ENCODE data around the gene CD1B. TPM values are rescaled to one million over a fixed set of nuclear protein-coding genes. Genes with fewer than 3 reads are reported as not detected.
"Not testable (repeated sequence)": the region's sequence is repeated elsewhere in the genome, so short reads cannot be mapped to it uniquely, and the experiment has no call there.

The CD1B gene
- total RNA-seq, 1 donor from 2014 or later = not detected

DNA sequence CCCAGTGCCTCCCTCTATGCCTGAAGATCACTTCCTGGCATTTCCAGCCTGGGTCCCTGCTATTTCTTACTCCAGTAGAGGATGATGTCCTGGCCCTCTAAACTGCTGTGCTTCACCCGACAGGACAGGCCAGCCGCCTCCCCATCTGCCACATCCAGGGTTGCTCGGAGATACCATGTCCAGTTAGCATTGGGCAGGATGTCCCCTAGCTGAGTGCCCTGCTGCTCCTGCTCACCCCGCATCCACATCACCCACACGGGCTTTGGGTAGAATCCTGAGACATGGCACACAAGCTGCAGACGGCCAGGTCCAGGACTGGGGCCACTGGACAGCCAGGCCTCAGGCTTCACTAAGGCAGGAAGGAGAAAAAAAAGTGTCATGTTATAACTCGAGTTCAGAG, 2.0 kb downstream of the CD1B start:
- no peak for ATAC-seq
- DNase-seq (ENCODE audit: low spot score) = no peak

DNA sequence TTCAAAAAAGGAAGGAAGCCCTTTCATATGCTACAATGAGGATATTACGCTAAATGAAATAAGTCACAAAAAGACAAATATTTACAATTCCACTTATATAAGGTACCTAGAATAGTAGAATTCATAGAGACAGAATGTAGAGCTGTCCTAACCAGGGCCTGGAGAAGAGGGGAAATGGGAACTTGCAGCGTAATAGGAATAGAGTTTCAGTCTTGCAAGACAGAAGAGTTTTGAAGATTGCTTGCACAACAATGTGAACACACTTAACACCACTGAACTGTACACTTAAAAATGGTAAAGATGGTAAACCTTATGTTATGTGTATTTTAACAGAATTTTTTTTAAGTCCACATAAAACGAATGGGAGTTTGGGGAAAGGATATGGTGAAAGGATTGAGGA, 2.9 kb downstream of the CD1B start:
- DNase-seq (ENCODE audit: low spot score) (no peak), ATAC-seq (no peak)

DNA sequence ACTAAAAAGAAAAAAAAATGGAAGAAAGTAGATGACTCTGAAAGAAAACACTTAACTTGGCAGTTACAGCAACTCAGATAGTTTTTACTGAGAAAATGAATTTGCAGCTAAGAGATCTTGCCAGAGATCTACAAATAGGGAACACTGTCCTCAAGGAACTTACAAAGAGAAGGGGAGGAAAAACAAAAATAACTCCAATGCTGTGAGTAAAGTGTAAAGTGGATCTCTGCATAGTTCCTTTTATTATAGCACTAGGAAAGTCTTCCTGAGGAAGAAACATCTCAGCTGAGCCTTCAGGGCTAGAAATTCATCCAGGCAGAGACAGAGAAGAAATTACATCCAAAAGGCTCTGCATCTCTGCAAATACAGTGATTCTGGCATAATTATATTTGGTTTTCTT, 3.9 kb downstream of the CD1B start:
- ATAC-seq (no peak), DNase-seq (ENCODE audit: low spot score) (no peak)

DNA sequence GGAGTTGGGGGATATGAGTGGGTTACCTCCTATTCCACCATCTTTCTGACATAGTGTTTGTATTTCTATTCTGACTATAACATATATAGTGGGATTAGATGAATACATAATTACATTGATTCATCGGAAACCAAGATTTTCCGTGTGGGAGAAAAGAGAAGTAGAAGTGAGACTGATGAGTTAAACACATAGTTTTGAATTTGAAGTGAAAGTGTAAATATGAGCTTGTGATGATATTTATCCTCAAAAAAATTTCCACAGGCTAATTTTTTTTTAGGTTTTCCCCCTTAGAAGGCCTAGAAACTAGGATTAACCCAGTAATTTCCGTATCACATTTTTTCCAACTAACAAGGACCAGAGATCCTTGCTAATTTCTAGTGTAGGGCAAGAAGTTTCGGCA, 6.9 kb downstream of the CD1B start:
- no peak for DNase-seq (ENCODE audit: low spot score)
- no peak for ATAC-seq

DNA sequence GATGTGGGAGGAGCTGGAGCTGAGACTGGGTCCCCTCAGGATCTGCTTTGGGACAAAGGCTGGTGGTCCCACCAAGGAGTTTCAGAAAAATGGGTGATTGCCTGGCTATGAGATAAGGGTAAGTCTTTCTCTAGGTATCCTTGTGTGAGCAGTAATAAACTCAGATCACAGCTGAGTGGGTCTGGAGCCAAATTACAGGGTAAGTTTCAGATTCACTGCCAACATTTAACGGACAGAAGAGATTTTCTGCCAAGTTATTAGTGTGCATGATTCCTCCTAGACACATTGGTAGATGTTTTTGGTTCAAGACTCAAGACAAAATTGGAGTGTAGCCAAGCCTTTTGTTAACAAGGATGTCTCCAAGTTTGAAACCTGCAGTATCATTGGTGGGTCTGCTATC, 7.5 kb downstream of the CD1B start:
- ATAC-seq (no peak), DNase-seq (ENCODE audit: low spot score) (no peak)

DNA sequence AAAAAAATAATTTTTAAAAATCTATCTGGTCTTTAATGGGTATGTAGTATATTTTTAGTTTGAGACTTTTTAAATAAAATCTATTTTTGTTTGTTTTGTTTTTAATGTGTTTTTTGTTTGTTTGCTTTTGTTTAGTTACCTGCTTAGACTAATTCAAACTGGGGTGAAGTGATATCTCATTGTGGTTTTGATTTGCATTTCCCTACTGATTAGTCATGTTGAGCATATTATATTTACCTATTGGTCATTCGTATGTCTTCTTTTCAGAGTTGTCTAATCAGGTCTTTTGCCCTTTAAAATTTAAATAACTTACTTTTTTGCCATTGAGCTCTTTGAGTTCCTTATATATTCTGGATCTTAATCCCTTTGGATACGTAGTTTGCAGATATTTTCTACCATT, 20.3 kb downstream of the CD1B start:
- ATAC-seq (no peak), DNase-seq (ENCODE audit: low spot score) (no peak)

DNA sequence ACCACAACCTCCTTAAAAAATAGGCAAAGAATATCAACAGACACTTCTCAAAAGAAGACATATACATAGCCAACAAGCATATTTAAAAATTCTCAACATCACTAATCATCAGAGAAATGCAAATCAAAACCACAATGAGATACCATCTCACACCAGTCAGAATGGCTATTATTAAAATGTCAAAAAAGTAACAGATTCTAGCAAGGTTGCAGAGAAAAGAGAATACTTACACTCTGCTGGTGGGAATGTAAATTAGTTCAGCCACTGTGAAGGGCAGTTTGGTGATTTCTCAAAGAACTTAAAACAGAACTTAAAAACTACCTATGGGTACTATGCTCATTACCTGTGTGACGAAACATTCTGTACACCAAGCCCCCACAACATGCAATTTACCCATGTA, 20.7 kb downstream of the CD1B start:
- DNase-seq (ENCODE audit: low spot score) (no peak), ATAC-seq (no peak)

DNA sequence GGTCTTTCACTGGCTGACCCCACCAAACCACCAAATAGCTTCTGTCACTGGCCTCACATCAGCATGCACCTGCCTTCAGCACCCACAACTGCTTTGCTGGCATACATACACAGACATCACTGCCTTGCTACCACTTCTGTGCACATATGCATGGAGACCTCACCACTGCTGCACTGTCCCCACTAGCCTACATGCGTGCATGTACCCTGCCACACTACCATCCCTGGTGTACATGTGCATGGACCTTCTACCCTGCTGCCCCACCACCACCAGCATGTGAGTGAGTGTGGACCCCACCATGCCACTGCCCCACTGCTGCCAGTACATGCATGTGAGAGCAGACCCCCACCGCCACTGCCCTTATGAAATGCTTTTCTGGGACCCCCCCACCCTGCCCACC, 35.5 kb downstream of the CD1B start:
- ATAC-seq (no peak), DNase-seq (ENCODE audit: low spot score) (no peak)

DNA sequence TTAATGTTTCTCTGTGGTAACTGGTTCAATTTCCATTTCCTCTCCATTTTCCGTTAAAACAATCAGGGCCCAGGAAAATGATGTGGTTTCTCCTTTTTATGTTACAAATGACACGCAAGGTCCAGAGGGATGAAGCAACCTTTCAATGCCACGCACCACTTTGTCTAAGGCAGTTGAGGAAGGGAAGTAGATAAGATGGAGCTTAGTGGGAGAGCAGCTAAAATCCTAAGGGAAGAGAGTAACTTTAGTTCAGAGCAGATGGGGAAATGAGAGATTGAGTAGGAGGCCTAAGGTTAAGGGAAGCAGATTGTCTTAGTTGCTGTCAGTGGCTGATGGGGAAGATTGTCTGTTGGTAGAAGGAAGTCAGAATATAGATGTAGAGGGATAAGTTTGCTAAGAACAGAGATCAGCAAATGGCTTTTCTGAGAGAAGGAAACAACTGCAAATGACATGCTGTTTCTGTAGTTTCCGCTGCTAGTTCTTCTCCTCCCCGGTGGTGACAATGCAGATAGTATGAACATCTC, 40.9 kb downstream of the CD1B start:
- ATAC-seq = peak; percentile 17
- no peak for DNase-seq (ENCODE audit: low spot score)

DNA sequence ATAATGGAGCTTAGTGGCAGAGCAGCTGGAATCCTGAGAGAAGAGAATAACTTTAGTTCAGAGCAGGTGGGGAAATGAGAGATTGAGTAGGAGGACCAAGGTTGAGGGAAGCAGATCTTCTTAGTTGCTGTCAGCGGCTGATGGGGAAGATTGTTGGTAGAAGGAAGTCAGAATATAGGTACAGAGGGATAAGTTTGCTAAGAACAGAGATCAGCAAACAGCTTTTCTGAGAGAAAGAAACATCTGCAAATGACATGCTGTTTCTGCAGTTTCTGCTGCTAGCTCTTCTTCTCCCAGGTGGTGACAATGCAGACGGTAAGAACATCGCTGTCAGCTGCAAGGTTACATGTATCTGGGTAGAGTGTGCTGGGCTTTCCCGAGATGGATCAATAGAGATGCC, 41.5 kb downstream of the CD1B start, which contains the start of gene CD1C:
Gene CD1C, plus strand, starts transcription at position 113 of the 400 bp plus-strand sequence. Its CDS starts 142 bp downstream, at position 255.
- ATAC-seq = no peak
- no peak for DNase-seq (ENCODE audit: low spot score)

DNA sequence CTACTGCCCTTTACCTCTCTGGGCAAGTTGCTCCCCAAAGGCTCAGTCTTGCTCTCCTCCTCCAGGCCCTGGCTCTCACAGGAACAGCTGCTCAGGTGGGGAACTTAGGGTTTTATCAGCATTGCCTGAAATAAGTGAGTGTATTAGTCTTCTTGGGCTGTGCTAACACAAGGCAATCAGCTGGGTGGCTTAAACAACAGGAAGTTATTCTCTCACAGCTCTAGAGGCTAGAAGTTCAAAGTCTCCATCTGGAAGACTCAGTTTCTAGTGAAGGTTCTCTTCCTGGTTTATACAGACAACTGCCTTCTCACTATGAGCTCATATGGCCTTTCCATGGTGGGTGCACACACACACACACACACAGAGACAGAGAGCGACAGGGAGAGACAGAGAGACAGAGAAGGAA, 44.4 kb downstream of the CD1B start:
- ATAC-seq = no peak
- DNase-seq (ENCODE audit: low spot score) = no peak

DNA sequence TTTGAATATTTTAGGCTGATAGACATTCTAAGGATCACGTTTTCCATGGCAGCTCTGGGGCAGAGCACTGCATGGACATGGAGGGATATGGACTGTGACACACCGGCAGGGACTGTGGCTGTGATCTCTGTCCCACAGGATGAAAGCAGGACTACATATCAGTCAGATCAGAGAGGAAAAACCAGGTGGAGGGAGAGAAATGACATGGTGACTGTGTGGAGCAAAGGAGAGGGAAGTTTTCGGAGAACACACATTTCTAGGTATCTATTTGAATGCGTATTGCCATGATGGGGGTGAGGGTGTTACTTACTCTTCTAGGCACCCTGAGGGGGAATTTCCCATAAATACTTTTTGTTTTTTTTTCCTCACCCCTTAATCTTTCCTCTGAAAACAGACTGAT, 44.8 kb downstream of the CD1B start:
- DNase-seq (ENCODE audit: low spot score) (no peak), ATAC-seq (no peak)

DNA sequence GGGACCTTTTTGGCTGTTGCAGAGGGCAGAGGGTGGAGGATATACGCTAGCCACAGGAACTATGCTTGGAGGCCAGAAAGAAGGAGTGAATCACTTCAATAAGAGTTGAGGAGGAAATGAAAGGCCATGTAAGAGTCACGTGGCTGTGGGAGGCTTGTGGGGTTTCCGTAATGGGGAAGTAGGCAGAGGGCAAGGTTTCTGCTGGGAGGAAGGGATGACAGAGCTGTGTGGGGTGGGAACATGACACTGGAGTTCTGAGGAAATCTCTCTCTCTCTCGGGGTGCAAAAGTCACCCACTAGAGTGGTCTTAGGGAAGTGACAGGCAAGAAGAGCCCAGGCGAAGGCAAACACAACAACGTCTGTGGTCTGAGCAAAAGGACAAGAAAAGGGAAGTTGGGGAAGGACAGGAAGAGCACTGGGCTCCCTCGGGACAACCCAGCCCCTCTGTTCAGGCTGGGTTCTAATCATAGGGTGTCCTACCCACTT, 45.5 kb downstream of the CD1B start:
- no peak for DNase-seq (ENCODE audit: low spot score)
- peak; percentile 56 for ATAC-seq

DNA sequence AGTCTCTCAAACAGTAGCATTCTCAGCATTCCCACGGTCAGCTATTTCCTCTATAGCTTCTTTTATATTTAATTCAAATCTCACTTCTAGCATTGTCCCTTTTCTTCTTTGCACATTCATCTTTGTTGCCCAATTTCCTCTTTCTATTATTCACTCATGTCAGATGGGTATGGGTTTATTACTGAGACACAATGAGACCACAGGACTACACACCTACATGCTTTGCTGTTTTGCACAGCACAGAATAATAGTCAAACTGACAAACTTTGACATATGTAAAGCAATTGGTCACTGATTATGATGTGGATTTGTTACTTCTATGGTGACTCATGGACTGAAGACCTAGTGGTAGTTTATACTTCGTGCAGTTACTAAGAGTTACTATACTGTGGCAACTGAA, 47.4 kb downstream of the CD1B start:
- ATAC-seq (no peak), DNase-seq (ENCODE audit: low spot score) (no peak)

DNA sequence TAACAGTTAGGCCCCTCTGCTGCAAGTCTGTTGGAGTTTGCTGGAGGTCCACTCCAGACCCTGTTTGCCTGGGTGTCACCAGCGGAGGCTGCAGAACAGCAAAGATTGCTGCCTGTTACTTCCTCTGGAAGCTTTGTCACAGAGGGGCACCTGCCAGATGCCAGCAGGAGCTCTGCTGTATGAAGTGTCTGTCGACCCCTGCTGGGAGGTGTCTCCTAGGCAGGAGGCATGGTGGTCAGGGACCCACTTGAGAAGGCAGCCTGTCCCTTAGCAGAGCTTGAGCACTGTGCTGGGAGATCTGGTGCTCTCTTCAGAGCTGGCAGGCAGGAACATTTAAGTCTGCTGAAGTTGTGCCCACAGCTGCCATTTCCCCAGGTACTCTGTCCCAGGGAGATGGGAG, 48.9 kb downstream of the CD1B start:
- DNase-seq (ENCODE audit: low spot score); ATAC-seq: not testable (repeated sequence)

Other genes with a start within 250 kb of the CD1B start
- gene CD1D, start 150.6 kb downstream of the CD1B start, total RNA-seq = 9.5 TPM
- not detected for gene CD1A, start 77.1 kb downstream of the CD1B start, total RNA-seq
- not detected for gene CD1C, start 41.6 kb downstream of the CD1B start, total RNA-seq
- not detected for gene CD1E, start 22.4 kb upstream of the CD1B start, total RNA-seq
- gene OR10T2, start 67.9 kb upstream of the CD1B start, total RNA-seq = not detected
- not detected for gene OR10K2, start 94.7 kb upstream of the CD1B start, total RNA-seq
- not detected for gene OR10K1, start 130.3 kb upstream of the CD1B start, total RNA-seq
- not detected for gene OR10R2, start 140.7 kb upstream of the CD1B start, total RNA-seq
- gene OR6Y1, start 222.9 kb upstream of the CD1B start, total RNA-seq = not detected
- gene OR6P1, start 239.0 kb upstream of the CD1B start, total RNA-seq = not detected
- not detected for gene OR10X1, start 248.4 kb upstream of the CD1B start, total RNA-seq

All from left lobe of liver (tissue), 2 donors.